HL-60/S4 (cell line): ENCODE results near the gene OSBPL2.

Experiments
- in situ Hi-C: fragments of 300-500 bp; cut with MboI; formaldehyde crosslinking; loops from 2 replicates; pipeline ENCODE4 v1.14.3; 2022; ENCODE audit warnings: low sequenced_read_pairs

Gene OSBPL2

DNA sequence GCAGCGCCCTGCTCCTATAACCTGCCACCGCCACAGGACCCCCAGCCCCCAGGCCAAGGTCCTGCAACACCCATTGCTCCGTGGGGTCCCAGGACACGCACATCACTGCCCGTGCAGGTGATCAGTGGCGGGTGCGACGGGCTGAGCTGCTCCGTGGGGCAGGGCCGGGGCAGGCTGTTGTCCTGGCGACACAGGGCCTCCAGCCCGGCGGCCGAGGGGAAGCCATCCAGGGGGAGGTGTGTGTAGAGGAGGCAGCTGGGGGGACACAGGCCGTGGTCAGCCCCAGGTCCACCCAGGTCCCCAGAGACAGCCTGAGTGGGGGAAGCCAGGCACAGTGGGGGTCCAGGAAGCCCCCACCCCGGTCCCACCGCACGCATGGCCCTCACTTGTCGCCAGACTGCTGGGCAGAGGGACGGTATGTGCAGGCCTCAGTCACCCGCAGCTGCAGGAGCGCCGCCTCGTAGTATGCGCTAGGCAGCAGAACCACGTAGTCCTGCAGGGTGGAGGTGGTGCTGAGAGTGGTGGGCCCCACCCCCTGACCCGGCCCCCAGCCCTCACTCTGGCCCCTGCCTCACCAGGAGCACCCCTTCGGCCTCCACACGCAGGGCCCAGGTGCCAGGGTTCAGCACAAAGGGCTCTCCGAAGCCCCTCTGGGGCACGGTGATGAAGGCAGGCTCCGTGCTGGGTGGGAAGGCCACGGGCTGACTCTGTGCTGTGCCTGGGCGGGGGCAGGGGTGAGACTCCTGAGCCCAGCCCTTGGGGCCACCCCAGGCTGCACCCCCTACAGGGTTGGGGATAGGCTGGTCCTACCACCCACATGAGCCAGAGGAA lies 94.9 kb downstream of the OSBPL2 start:
- in situ Hi-C loops = no loop called here

DNA sequence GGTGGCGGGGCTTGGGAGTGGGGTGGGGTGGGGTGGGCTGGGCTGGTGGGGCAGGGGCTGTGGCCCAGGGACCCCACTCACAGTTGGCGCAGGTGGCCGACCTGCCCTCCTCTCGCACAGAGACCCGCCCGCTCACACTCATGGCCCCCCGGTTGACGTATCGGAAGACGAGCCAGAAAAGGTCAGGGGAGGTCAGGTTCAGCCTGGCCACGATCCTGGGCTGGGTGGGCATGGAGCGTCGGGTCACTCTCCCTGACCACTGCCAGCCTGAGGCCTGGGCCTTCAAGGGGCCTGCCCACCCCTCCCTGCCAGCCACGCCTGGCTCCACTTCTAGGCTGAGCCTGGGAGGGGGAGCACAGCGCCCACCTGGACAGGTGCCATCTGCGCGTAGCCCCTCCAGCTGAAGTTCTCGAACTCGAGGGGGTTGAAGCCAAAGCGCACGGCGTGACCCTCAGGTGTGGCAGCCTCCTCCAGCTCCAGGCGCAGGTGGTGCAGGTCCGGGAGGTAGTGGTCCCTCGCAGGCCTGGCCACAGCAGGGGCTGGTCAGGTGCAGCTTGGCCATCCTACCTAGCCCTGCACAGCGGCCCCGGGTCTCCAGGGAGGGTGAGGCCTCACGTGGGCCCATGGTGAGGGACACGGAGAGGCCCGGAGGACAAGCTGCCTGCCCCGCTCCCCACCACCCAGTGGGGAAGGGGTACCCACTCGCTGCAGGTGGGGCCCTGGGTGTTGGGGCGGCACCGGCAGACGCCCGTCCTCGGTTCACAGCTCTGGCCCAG lies 95.7 kb downstream of the OSBPL2 start:
- in situ Hi-C loops = no loop called here

DNA sequence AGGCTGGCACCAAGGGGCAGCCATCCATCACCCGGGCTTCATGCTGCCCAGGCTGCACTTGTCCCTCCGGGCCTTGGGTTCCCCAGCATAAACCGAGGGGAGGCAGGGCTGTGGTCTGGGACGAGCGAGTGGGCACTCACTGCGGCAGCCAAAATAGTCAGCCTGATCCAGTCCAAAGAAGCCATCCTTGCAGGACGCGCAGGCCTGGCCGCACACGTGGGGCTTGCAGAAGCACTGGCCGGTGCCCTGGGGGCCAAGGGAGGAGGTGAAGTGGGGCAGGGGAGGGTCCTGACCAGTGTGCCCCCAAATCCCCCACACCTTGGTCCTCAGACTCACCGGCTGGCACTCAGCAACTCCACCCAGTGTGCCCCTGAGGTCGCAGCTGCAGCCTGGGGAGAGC lies 96.6 kb downstream of the OSBPL2 start:
- in situ Hi-C loops = no loop called here

DNA sequence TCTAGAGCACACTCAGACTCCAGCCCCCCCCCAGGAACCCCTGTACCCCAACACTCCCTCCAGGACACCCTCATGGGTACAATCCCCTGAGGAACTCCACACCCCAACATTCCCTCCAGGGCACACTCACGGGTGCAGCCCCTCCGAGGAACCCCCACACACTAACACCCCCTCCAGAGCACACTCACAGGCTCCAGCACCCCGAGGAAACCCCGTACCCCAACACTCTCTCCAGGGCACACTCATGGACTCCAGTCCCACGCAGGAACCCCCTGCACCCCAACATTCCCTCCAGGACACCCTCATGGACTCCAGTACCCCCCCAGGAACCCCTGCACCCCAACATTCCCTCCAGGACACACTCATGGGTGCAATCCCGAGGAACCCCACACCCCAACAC lies 97.2 kb downstream of the OSBPL2 start:
- in situ Hi-C loops = no loop called here

DNA sequence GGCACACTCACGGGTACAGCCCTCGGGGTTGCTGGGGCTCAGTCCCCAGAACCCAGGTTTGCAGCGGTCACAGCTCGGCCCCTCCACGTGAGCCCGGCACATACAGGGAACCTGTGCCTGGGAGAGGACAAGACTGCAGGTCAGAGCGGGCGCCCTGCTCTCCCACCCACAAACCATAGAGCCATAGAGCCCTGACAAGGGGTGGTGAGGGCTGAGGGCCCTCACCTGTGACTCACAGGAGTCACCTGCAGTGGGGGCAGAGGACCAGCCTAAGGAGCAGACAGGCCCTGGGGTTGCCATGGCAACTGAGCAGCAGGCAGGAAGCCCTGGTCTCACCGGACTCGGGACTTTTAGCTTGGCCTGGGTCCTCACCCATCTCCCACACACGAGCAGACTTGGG lies 98.0 kb downstream of the OSBPL2 start:
- in situ Hi-C loops = no loop called here

DNA sequence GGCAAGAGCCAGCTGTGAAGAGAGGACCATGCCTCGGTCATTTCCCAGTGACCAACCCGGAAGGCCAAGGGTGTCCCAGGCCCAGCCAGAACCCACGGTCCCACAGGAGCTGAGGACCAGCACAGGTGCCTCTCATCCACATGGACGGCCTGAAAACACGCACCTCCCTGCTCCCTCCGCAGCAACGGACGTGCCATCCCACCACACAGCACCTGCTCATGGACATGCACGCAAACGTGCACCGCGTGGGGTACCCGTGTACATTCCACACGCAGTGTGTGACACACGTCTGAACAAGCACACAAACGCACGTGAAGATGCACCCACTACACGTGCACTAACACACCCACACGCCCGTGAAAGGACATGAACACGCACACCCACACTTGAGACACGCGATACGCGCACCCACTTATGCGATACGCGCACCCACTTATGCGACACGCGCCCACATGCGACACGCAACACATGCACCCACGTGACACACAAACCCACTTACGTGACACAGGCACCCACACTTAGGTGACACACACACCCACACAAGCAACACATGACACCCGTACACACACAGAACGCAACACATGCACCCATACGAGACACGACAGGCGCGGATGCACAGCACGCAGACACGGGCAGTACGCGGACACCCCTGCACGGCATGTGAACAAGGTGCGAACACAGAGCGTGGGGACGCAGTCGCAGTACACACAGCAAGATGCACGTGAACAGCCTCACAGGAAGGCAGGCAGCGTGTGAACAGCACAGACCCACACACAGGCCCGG lies 98.6 kb downstream of the OSBPL2 start:
- in situ Hi-C loops = no loop called here

DNA sequence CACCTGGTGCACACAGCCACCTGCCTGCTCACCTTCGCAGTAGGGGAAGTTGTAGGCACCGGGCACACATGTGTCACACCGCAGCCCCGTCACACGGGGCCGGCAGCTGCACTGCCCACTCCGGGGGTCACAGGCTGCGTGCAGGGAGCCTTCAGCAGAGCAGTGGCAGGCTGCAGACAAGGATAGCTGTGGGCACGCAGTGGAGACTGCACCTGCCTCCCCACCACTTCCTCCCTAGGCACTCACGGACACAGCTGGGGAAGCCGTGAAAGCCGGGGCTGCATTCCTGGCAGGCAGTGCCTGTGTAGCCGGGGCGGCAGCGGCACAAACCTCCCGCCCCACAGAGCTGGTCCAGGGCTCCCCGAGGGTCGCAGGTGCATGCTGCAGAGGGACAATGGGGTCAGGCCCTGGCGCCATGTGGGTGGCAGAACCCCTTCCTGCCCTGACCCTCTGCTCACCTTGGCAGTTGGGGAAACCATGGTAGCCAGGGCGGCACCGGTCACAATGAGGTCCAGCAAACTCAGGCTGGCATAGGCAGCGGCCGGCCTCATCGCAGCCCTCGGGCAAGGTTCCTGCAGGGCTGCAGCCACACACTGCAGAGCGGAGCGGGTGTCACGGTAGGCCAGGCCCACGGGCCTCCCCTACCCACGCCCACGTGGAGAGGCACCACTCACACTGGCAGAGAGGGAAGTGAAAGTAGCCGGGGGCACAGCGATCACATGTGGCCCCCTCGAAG lies 99.4 kb downstream of the OSBPL2 start:
- in situ Hi-C loops = no loop called here

DNA sequence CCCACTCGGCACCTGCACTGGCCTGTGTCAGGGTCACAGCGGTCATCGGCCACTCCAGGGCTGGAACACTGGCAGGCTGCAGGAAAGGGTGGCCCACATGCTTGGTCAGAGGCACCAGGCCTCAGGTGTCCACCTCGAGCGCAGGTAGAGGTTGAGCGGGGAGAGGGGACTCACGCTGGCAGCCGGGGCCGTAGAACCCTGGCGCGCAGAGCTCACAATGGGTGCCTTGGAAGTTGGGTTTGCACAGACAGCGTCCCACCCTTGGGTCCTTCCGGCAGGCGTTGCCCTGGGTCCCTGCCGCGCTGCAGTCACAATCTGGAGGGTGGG lies 99.9 kb downstream of the OSBPL2 start:
- in situ Hi-C loops = no loop called here

DNA sequence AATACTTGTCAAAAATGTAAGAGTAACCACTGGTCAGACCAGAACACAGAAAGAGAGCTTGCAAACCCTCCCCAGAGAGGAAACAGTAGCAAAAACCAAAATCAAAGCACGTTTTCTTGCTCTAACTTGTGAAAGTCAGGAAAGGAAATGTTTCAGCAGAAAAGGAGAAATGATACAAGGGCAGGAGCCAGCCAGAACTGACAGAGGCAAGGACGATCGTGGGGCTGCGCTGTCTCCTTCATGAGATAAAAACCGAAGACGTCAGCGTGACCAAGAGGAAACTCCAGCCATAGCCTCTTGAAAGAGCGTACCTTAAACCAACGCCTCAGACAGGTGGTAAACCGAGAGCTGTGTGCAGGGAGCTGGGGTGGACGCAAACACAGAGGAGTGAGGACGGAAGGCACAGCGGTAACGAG lies 101.3 kb downstream of the OSBPL2 start:
- in situ Hi-C loops = no loop called here

DNA sequence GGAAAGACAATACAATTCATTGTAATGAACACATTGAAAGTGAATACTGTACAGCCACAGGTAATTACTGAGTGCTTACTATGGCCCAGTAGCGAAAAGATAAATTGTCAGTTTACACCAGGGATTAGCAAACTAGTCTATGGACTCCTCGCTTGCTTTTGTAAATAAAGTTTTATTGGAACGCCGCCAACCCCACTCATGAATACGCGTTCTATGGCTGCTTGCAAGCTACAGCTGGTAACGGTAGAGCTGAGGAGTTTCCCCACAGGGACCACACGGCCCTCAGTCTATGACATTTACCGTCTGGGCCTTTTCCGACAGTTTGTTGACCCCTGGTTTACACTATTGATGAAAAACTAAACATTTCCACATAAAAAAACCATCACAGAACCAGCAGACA lies 104.6 kb downstream of the OSBPL2 start:
- in situ Hi-C loops = no loop called here

DNA sequence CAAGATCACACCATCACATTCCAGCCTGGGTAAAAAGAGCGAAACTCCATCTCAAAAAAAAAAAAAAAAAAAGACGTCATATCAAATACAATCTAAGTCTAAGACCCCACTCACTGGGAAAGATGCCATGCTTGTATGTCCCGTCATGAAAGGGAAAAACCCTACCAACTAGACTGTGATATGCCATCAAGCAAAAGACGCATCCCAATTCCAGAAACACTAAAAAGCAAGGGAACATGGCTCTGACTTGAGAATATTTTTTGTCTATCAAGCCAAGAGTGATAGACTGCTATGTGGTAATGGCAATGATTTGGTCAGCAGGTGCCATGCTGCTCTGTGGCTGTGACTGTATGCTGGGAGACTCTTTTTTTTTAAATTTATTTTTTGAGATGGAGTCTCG lies 105.8 kb downstream of the OSBPL2 start:
- in situ Hi-C loops = no loop called here

DNA sequence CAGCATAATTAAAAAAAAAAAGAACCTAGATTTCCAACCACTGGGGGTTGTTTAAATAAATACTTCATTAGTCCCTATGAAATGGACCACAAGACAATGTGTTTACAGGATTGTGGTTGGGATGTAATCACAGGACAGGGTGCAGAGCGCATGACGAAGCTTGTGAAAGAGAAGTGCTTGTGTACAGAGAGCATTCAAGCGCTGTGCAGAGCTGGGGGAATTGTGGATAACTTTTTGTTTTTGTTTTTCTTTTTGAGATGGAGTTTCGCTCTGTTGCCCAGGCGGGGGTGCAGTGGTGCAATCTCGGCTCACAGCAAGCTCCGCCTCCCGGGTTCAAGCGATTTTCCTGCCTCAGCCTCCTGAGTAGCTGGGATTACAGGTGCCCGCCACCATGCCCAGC lies 106.5 kb downstream of the OSBPL2 start:
- in situ Hi-C loops = no loop called here
